GM12872 (cell line): ENCODE measurements around the gene MAP3K4.

Experiments used
- TF ChIP-seq, protein P1 (sequence below): IDR thresholded peaks from 3 replicates; pipeline ENCODE4 v1.5.1; 2011; ENCODE audit warnings: low read depth, mild to moderate bottlenecking, low read length, moderate library complexity; ENCODE audit not compliant: insufficient read depth

MAP3K4 gene

DNA sequence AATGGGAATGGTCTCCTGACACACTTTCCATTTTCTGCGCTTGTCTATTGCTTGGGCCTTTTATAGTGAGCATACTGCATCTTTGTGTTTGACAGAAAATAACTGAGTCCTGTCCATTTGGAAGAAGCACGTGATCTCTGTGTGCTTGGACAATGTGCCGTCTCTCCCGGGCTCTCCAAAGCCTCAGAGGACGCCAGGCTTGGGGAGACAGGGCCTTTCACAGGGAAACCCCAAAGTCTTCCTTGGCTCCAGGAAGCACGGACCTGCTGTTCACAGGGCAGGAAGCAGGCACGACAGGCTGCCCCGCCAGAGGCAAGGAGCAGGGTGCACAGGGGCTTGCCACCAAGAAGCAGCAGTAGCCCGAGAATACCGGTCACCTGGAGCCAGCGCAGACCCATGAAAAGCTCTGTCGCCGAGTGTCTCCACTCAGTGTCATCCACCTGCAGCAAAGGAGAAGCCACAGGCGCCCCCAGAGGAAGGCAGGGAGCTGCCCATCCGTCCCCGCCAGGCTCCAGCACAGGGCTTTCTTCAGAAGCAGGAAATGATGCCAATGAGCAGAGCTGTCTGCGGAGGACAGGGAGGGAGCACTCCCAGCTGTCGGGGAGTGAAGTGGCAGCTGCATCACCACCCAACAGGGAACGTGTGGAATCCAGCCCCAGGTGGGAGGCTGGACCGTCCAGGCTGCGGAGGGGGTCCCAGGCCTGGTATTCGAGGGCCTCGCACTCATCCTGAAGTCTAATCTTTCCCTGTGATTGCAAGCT lies 147.2 kb downstream of the MAP3K4 start:
- TF ChIP-seq, protein P1, sequence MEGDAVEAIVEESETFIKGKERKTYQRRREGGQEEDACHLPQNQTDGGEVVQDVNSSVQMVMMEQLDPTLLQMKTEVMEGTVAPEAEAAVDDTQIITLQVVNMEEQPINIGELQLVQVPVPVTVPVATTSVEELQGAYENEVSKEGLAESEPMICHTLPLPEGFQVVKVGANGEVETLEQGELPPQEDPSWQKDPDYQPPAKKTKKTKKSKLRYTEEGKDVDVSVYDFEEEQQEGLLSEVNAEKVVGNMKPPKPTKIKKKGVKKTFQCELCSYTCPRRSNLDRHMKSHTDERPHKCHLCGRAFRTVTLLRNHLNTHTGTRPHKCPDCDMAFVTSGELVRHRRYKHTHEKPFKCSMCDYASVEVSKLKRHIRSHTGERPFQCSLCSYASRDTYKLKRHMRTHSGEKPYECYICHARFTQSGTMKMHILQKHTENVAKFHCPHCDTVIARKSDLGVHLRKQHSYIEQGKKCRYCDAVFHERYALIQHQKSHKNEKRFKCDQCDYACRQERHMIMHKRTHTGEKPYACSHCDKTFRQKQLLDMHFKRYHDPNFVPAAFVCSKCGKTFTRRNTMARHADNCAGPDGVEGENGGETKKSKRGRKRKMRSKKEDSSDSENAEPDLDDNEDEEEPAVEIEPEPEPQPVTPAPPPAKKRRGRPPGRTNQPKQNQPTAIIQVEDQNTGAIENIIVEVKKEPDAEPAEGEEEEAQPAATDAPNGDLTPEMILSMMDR = no peak

- TF ChIP-seq, protein P1 = no peak
These were observed 147.8 kb downstream of the MAP3K4 start for GRCh38 chr6:161139304-161139765.

GRCh38 chr6:161139766-161140553 lies 148.4 kb downstream of the MAP3K4 start:
- TF ChIP-seq, protein P1 = no peak

DNA sequence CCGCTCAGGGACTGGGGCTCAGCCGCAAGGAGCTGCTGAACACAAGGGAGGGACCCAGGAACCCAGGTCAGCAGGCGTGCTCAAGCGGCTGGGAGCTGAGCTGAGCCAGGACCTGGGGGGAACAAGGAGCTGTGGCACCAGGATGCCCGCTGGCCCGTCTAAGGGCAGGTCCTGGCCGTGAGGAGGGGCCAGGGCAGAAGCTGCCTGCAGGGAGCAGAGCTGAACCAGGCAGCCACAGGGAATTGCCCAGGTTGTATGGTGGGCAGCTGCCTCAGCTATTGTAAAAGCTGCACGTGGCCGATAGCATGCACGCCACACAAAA lies 148.9 kb downstream of the MAP3K4 start:
- TF ChIP-seq, protein P1 = no peak

DNA sequence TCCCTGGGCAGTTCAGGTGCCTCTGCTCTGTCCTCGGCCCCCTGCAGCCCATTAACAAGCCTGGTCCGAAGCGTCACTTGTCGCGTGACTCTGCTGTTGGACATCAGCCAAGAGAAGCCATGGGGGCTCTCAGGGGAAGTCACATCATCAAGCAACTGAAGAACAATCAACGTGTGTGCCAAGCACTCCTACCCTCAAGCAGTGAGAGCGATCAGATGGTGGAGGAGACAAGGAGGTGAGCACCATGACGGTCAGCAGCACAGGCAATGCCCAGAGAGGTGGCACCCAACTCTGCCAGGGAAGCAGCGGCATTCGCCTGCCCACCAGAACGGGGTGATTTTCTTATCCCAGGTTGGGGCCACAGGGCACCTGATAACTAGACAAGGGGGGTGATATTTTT lies 149.6 kb downstream of the MAP3K4 start:
- TF ChIP-seq, protein P1 = no peak

DNA sequence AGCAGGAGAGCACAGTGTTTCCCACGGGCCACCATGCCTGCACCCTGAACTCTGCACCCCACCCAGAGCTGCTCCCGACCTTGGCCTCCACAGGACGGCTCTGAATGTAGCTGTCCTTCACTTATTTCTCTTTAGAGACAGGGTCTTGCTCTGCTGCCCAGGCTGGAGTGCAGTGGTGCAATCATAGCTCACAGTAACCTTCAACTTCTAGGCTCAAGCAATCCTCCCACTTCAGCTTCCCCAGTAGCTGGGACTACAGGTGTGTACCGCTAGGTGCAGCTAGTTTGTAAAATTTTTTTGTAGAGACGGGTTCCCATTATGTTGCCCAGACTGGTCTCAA lies 151.4 kb downstream of the MAP3K4 start:
- TF ChIP-seq, protein P1 = no peak

GRCh38 chr6:161143663-161144430 lies 152.3 kb downstream of the MAP3K4 start:
- TF ChIP-seq, protein P1 = no peak
